Measurements from ENCODE around the gene DNTT.
A peak's percentile ranks its signal among the peaks of the same experiment; 100 is the strongest.

DNTT gene

GRCh38 chr10:96292971-96293920, 11.0 kb upstream of the DNTT start:
- Histone ChIP-seq H3K9me3 (ENCODE audit: control insufficient read depth, insufficient read depth, low read depth, low read length) (no peaks in the 10 kb centered on the region), H3K27ac (ENCODE audit: extremely low read depth, low read depth, low read length) (no peak overlapping the region), H3K4me3 (ENCODE audit: low read depth, low read length) (no peak overlapping the region), H3K4me1 (ENCODE audit: control insufficient read depth, insufficient read depth, low read length) (no peaks in the 10 kb centered on the region), H3K36me3 (ENCODE audit: control insufficient read depth in 2 of 2, insufficient read depth in 1 of 2, low read length in 2 of 2) (no peaks in the 10 kb centered on the region)
- ChIA-PET CTCF (interaction anchor here (0.6 to 7.4 kb wide), 20 partner anchors 8 to 920 kb away, joined by 3 to 131 read pairs (median 4); partner anchors contain the start of gene BLNK), POLR2A (no interaction called here)
- TF ChIP-seq ZNF660 (tag by site-specific recombination; IDR thresholded peaks at IDR 0.05): peak; percentile 32; the same call in 1 of the 2 replicates
- TF ChIP-seq ZNF654 (tag by site-specific recombination; IDR thresholded peaks at IDR 0.05; ENCODE audit: low read depth): peak; percentile 76
- 0 out of 2 replicates have a peak, but pooled peaks have one; percentile 18 for TF ChIP-seq CTCF (tag by site-specific recombination; IDR thresholded peaks at IDR 0.05)
- TF ChIP-seq ZFP41 (tag by site-specific recombination; IDR thresholded peaks at IDR 0.05; ENCODE audit: borderline replicate concordance): no peak

- ChIA-PET CTCF (interaction anchor here (0.9 to 7.4 kb wide), 3 partner anchors 8 to 280 kb away, joined by 3 to 131 read pairs (median 96); no protein-coding TSS in a partner anchor), POLR2A (no interaction called here)
- Histone ChIP-seq H3K4me1 (ENCODE audit: control insufficient read depth, insufficient read depth, low read length) (no peaks in the 10 kb centered on the region), H3K36me3 (ENCODE audit: control insufficient read depth in 2 of 2, insufficient read depth in 1 of 2, low read length in 2 of 2) (no peaks in the 10 kb centered on the region), H3K9me3 (ENCODE audit: control insufficient read depth, insufficient read depth, low read depth, low read length) (no peaks in the 10 kb centered on the region), H3K27ac (ENCODE audit: extremely low read depth, low read depth, low read length) (no peak overlapping the region), H3K4me3 (ENCODE audit: low read depth, low read length) (no peak overlapping the region)
- no peak for TF ChIP-seq ZNF777 (tag by site-specific recombination; IDR thresholded peaks at IDR 0.05; ENCODE audit: borderline replicate concordance)
- TF ChIP-seq ZNF157 (tag by site-specific recombination; IDR thresholded peaks at IDR 0.05): no peak
- no peak for TF ChIP-seq SCRT2 (tag by site-specific recombination; IDR thresholded peaks at IDR 0.05)
- no peak for TF ChIP-seq ZNF623 (tag by site-specific recombination; IDR thresholded peaks at IDR 0.05)
- no peak for TF ChIP-seq PATZ1 (tag by site-specific recombination; IDR thresholded peaks at IDR 0.05)
- no peak for TF ChIP-seq ZNF404 (tag by site-specific recombination; IDR thresholded peaks at IDR 0.05)
- TF ChIP-seq ZNF501 (tag by site-specific recombination; IDR thresholded peaks at IDR 0.05): no peak
- no peak for TF ChIP-seq ZNF645 (tag by site-specific recombination; IDR thresholded peaks at IDR 0.05)
- no peak for TF ChIP-seq ZNF302 (tag by site-specific recombination; IDR thresholded peaks at IDR 0.05; ENCODE audit: low read depth)
- TF ChIP-seq ZNF292 (tag by site-specific recombination; IDR thresholded peaks at IDR 0.05; ENCODE audit: borderline replicate concordance, low read depth): no peak
- no peak for TF ChIP-seq ZNF174 (tag by site-specific recombination; IDR thresholded peaks at IDR 0.05)
- no peak for TF ChIP-seq ZNF146 (tag by site-specific recombination; IDR thresholded peaks at IDR 0.05)
These were observed 8.8 kb upstream of the DNTT start for GRCh38 chr10:96295475-96295874.

All from HEK293 (cell line).